GM19043 (cell line): ENCODE results near the gene ENO4.

ENCODE experiments used
- ATAC-seq: cut with Tn5 transposase; IDR thresholded peaks from one replicate; pipeline ENCODE4 v1.9.1; 2021; ENCODE audit warnings: low read depth; ENCODE audit not compliant: unreplicated experiment

The ENO4 gene

DNA sequence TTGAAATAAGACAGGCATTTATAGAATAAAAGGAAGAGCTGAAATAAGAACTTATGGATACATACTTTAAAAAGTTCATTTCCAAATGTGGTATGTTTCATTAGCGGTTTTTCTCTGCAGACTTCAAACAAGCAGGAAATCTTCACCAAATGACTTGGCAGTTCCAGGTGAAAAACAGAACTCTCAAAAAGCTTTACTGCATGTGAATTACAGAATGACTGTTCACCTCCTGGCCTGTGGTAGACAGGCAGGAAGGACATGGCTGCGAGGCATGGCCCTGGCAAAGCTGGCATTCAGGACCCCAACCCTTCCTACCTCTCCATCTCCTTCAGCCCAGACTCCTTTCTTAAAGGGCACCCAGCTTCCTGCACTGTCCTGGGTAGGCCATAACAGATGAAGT, 21.2 kb upstream of the ENO4 start:
- no peak for ATAC-seq

DNA sequence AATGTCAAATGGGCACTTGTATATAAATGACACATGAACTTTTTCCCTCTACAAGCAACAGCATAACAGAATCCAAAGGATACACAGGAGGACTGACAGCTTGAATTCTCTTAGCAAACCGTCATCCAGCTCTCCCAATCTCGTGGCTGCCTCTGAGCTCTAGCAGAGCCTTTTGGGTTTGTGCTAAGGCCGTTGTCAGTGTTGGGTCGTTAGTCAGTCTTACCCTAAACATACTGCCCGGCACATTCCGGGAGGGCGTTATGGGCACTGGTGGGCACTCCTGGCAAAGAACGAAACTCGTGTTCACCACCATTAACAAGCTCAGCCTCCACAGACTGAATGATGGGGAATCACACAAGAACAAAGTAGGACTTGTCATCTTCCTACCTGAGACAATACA, 19.6 kb upstream of the ENO4 start:
- no peak for ATAC-seq

DNA sequence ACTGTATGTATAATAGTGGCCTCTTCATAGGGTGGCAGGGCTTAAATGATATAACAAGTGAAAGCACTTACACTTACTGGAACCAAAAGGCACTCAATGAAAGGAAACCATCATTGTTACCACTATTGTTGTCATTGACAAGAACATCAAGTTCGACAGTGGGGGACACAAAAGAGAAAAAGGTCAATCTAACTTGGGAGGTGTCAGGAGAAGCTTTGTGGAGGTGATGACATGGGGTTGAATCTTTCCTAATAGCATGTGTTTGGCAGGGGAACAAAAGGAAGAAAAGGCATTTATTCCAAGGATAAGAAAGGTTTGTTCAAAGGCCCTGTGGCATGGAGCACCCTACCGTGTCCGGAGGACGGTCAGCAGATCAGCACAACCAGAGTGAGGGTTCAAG, 18.2 kb upstream of the ENO4 start:
- ATAC-seq: no peak

DNA sequence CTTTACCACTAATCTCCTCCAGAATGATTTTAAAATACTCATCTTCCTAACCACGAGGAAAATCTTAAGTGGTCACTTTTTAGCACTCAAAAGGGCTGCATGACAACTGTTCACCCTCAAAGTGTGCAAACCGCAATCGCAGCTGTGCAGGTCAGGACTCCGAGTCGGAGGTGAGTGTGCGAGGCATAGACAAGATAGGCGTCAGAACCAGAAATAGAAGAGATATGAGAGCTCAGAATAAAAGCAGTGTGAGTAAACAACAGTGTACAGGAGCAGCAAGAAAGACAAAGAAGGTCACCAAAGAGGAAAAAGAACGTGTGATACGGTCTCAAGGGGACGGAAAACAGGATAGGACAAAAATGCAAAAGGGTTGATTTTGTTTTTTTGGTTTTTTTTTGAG, 17.5 kb upstream of the ENO4 start:
- ATAC-seq: no peak

DNA sequence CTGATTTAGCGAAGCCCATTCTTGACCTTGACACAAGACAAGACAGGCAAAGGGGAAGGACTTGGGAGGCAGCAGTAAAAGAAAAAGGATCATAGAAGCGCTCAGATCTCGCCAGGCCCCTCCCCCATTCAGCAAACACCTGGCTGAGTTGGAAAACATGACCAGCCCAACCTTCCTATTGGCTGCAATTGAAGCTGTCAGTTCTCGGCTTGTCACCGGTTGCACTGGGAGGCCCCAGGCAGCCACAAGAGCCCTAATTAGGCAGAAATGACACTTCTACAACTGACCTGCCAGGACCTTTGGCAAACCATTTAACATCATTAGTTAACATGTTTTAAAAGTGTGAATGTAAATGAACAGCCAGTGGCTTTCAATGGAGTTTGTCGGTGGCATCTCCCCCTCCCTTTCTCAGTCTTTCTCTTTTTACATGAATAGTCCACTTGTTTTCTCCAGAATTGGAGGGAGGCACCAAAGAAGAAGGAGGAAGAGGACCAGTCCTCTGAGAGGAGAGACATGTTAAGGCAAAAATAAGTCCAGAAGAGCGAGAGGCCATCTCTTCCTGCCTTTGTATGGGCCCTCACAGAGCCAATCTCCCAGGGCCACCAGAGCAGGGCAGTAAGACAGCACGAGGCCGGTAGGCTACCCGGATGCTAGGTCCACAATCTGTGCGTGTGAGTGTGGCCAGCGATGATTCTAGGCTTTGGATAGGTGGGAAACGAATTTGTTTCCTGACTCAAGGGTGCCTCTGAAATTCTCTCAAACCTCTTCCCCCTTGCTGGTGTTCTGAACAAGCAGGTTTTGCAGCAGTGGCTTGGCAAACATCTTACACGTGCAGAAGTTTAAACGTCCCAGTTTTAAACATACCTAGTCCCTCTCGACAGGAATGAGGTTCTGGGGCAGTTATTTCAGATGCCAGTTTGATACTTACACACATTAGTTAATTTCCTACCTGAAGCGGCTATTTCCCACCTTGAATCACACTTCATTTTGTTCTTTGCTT, 15.0 kb upstream of the ENO4 start:
- no peak for ATAC-seq

DNA sequence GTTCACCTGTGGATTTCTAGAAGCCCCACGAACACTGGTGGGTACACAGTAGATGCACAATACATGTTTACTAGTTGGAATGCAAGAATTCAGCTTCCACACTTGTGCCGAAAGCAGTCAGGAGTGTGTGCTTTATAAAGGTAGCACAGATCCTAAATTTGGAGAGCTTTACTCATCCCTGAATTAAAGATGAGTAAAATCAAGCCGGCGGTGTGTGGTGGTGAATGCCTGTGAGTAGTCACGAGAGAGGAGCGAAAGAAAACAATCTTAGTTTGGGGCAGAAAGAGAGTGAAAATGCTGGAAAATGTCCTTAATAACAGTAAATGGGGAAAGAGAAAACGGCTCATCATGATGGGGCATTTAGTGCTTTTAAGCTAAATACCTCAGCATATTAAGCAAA, 13.6 kb upstream of the ENO4 start:
- no peak for ATAC-seq

DNA sequence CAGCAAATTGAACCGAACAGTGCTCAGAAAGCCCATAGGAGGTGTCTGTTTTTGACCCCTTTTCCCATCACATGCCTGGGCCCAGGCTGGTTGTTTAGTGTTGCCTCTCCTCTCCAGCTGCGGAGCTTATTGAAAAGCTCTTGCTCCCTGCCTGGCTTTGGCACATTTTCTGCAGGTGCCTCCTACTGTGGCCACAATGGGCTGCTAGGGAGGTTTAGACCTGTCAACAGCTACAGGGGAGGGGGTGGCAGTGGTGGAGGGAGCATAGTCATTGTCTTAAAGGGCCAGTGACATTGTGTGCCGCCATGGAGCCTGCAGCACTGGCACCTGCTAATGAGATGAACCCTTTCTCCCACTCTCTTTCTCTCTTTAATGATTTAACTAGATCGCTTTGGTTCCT, 13.2 kb upstream of the ENO4 start:
- ATAC-seq: no peak

DNA sequence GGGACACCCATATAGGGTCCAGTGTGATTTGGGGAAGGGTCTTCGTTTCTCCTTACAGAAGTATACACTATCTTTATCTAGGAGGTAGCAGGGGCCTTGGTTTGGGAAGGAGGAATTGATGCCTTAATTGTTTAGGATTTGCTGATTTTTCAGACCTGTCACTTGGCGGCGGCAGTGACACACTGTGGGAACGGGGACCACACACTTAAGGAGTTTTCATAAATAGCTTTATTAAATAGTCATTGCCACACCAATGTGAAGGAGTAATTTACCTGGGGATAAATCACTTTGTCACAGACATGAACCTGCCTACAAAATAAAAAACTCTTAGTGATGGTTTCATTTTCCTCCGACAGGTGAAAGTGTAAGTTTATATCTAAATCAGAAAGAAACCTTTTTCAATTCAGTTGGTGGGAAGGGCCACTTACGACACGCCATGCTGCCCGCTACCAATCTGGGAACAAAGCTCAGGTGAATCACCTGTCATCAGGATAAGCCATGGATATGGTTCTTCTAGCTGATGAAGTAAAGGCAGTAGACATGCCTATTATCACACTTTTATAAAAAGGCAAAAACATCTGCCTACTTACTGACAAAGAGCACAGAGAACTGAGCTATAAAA, 12.3 kb upstream of the ENO4 start:
- no peak for ATAC-seq

DNA sequence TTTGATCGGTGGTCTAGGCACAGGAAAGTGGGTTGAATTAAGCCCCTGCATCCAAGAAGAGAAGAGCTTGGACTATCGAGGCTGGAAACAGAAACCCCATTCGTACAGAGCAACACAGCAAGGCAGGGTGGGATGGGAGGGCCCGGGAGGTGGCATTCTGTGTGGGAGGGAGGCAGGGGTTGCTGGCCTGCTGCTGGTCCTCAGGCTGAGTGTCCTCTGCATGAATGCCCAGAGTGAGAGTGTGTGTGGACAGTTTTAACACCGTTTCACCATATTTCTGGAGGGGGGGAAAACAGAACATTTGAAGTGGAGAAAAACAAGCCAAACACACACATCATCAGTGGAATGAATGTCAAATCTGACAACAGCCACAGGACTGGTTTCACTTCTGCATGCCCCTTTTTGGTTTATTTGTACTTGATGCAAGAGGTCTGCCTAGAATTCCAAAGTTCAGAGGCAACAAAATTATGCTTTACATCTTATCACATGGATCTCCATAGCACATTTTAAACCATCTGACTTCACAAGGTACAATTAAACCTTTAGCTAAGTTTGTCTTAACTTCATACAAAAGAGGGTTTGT, 11.1 kb upstream of the ENO4 start:
- ATAC-seq: no peak

DNA sequence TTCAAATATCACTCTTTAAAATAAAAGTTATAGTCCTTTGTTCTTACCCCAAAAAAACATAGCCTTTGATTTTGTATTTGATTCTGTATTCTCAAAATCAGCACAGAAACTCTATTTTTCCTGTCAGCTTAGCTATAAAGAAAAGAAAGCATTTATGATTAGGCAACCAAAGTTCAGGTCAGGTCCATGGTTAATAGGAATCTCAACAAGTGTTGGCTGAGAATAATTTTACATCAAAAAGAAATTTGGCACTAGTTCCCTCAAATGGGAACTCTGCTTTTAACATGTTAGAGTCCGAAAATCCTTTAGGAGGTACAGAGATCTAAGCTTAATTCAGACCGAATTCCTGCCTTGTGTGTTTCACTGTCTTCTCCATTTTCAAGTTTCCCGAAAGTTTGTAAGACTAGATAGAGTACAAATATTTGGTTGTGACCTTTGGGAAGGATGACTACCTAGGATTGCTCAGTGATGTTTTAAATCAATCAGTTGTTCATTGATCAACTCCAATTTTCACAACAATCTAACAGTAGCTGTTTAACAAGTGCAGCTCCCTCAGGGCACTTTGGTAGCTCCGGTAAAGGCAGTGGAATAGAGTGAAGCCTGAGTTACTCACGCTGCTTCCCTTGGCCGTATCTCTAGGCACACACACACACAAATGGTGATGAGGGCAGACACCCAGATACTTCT, 8.8 kb upstream of the ENO4 start:
- ATAC-seq: no peak

DNA sequence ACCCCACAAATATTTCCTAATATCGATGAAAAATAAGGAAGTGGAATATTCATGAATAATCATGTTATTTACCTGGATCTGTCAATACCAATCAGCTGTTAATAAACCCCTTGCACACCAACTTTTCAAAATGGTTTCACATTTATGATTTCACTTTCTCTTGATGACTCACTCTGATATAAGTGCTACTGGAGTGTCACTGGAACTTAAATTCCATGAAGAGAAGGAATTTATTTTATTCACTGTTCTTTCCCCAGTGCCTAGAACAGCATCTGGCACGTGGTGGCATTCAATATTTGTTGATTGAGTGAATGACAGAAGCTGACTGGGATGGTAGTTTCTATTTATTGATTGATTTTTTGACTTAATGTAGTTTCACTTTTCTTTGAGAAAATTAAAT, 3.5 kb upstream of the ENO4 start:
- no peak for ATAC-seq

DNA sequence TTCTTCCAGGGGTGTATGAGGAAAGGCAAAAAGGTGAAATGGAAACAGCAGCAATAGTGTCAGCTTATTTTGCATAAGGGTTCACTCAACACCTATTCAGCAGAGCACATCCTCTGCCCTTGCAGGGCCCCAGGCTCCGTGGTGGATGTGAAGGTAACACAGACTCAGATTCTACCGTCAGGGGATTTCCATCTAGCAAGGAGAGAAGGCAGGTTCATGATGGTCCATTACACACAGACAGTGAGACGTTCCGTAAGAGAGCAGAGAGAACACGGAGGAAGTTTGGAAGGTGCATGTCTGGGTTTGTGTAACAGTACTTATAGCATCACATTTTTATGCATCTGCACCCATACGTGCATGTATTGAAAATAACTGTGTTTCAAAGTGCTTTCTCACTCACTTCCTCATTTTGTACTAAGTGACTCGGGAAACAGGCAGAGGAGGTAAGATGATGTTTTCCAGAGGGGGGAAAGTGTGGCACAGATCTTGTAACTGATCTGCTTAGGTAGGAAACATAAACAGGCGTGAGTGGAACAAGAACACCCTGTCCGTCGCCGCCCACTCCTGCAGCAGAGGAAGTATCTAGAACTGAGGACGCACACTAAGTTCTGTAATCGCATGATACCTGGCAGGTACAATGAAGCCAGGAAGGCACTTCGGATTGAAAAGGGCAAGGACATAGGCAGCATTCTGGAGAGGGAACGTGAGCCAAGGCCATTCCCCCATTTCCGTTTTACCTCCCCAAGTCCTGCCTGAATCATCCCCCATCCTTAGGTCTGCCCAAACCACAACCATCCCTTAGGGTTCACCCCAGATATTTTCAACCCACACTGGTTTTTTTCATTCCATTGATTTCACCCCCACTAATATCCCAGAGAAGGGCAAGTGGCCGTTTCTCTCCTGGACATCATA, 1.0 kb upstream of the ENO4 start:
- peak; percentile 52 for ATAC-seq

DNA sequence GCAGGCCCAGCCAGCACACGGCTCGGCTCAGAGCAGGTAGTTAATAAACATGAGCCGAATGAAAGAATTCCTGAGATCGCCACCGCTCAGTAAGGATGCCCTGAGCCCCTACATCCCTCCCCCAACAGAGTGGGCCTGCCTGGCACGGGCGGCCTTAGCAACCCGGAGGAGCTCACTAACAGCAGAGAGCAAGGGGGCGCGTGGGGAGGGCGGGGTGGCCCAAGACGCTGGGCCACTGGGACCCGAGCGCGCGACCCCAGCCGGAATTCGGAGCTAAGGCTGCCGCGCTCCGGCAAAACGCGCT, 403 bp upstream of the ENO4 start:
- no peak for ATAC-seq

DNA sequence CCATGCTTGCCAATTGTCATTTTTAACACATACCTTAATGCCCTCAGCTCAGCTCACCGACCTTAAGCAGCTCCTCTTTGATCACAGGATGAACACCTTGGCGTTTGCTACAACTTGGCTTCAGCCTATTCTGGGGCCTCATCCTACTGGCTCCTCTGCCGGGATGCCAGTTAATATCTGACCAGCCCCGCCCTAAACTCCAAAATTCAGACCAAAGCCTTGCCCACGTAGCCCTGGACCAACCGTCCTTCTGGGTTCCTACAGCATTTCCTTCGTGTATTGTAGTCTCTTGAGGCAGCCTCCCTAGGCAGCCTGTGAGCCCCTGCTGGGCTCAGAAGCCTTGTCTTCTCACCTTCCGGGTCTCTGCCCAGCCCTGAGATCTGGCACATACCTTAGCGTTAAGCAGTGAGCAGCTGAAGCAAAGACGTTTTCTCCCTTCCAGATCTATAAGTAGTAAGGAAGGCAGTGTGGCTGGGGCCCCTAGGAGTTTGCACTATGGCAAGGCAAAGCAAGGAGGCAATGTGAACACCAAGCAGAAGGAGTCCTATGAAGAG, 836 bp downstream of the ENO4 start:
- no peak for ATAC-seq

DNA sequence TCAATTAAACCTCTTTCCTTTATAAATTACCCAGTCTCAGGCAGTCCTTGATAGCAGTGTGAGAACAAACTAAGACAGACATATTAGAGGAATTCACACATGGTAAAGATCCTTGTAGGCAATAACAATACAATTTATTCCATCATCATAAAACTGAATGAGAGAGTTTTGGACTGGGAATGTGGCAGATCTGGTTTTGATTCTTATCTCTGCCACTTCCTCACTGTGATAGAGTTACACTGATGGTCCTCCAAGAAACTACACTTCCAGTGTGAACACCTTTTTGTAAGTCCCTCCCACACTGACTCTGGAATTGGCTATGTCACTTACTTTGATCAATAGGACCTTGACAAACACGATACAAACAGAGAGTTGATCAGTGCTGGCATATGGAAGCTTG, 2.9 kb downstream of the ENO4 start:
- no peak for ATAC-seq

DNA sequence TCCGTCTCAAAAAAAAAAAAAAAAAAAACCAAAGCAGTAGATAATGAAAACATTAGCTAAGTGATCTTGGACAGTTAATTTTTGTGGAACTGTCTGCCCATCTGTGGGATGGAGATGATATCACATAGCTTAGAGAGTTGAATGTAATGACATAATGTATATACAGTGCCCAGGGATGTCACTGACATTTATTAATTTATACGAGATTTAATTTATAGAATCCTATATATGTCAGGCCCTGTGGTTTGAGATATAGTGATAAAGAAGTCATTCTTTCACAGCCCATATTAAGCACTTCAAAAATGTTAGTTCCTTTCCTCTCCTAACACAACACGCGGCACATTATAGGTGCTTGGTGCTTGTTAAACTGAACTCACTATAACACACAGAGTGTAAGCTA, 4.0 kb downstream of the ENO4 start:
- no peak for ATAC-seq

DNA sequence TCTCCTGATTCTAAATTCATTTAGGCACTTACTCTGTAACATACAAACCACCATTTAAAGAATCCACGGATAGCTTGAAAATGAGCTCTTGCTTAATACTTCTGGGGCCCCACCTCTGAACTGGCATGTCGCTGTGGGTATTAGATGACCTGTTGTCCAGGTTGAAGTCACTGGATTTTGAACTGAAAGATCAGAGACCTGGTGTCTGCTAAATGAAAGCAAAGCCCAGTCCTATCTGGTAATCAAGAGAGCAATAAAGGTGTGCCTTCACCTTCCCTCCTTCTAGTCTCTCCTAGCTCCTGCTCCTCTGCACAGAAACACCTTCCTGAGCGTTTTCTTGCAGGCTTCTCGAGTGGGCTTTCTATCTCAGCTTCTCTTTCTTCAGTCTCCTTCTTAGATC, 4.4 kb downstream of the ENO4 start:
- ATAC-seq: no peak

DNA sequence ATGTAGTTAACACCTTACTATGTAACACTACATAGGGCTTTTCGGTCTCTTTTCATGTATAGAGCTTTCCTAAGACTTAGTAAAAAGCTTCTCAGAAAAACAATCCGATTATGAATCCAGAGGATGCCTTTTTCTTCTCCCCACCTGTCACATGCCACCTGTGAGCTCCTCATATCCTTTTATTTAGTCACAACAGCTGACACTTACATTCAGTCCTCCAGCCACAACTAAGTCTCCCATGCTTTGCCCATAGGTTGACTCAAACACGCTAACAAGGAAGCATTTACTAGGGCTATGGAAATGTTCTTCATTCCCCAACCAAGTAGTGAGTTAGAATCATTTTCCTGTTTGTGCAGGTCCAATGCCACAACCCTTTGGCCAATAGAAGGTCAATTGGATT, 7.9 kb downstream of the ENO4 start:
- ATAC-seq: no peak

DNA sequence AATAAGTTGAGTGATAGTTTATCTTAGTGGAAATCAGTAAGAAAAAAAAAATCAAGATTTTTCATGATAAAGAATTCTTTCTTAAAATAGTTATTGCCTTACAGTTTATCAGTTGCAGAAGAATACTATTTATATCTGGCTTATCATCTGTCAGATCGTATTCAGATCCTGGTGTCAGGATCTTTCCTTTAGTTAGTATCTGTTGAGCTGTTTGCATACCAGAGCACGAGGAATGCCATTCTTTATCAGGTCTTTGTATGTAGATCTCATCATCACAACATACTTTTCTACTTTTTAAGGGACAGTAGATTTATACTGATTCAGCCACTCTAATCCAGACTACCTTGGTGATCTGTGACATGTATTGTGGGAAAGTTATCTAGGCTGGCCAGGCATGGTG, 12.5 kb downstream of the ENO4 start:
- no peak for ATAC-seq

DNA sequence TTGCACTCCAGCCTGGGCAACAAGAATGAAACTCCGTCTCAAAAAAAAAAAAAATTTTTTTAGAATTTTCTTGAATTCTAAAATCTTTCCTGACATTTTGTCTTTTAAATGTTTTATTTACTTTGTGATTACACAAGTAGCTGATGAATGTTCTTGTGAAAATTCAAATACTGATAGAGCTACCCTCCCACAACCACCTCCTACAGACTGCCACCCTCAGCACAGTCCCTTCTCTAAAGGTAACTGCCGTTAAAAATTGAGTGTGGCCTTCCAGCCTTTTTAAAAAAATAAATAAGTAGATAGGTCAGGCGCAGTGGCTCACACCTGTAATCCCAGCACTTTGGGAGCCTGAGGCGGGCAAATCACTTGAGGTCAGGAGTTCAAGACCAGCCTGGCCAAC, 15.1 kb downstream of the ENO4 start:
- ATAC-seq: no peak
